ENCODE measurements around the gene A4GALT. TPM values are rescaled to one million over a fixed set of nuclear protein-coding genes. Genes with fewer than 3 reads are reported as not detected.

A4GALT gene
- total and polyA plus RNA-seq, 2 of the 13 experiments (the other 11 are each of a cell fraction or from before 2014, with no cell fraction given): 0.09 to 1.1 TPM

DNA sequence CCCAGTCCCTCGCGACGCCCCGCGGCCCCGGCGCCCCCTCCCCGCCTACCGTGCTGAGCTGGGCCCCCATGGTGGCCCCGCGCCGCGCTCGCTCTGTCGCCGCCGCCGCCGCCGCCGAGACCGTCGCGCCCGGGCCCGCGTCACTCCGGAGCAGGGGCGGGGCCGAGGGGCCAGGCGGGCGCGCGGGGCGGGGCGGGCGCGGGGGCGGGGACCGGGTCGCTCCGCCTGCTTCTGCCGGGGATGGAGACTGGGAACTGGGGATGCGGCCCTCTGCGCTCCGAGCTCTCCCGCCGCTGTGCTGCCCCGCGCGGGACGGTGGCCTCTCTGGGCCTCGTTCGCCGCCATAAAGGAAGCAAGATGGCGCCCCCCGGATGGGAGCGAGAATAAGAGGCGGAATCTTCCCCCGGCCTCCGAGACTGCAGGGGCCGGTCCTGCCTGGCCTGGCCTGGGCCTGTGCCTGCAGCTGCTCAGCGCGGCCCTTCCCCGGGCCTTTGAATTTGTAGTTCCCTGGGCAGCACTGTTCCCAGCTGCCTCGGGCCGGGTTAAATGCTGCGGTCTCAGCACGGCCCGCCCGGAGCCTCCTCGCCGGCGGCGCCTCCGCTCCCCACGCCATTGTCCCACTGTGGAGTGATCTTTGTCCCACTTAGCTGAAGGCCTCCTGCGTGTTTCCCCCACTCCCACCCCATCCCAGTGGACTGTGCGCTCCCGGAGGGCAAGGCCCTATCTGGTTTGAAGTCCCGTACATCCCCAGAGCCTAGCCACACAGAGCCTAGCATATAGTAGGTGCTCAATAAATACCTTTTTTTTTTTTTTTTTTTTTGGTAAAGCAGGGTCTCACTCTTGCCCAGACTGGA is 71.2 kb downstream of the A4GALT start, which contains the start of gene CYB5R3 (continued):
- peak; percentile 41; the same call in 1 of the 2 replicates for TF ChIP-seq HOXA3 (CRISPR knock-in tag; IDR thresholded peaks at IDR 0.05)
- no peak for TF ChIP-seq ZNF101 (CRISPR knock-in tag; IDR thresholded peaks at IDR 0.05; ENCODE audit: borderline replicate concordance, low read depth)
- TF ChIP-seq YEATS4 (CRISPR knock-in tag; IDR thresholded peaks at IDR 0.05; ENCODE audit: borderline replicate concordance): peak; percentile 31; the same call in 1 of the 2 replicates
- TF ChIP-seq ZNF572 (CRISPR knock-in tag; IDR thresholded peaks at IDR 0.05): 0 out of 2 replicates have a peak, but pooled peaks have one; percentile 53
- no peak; the same call in 1 of the 2 replicates for TF ChIP-seq SP4 (CRISPR knock-in tag; IDR thresholded peaks at IDR 0.05)
- TF ChIP-seq KAT8 (CRISPR knock-in tag; IDR thresholded peaks at IDR 0.05): peak; percentile 35; the same call in 1 of the 2 replicates
- no peak for TF ChIP-seq GATAD2A (CRISPR knock-in tag; IDR thresholded peaks at IDR 0.05)
- no peak for TF ChIP-seq ZNF792 (CRISPR knock-in tag; IDR thresholded peaks at IDR 0.05)
- 0 out of 2 replicates have a peak, but pooled peaks have one; percentile 28 for TF ChIP-seq REPIN1 (CRISPR knock-in tag; IDR thresholded peaks at IDR 0.05; ENCODE audit: borderline replicate concordance, low read depth)
- no peak for TF ChIP-seq NFKBIZ (CRISPR knock-in tag; IDR thresholded peaks at IDR 0.05)
- no peak for TF ChIP-seq NR2F6 (IDR thresholded peaks at IDR 0.05)
- 0 out of 2 replicates have a peak, but pooled peaks have one; percentile 16 for TF ChIP-seq NR2F6 (CRISPR knock-in tag; IDR thresholded peaks at IDR 0.05)
- TF ChIP-seq ZSCAN31 (CRISPR knock-in tag; IDR thresholded peaks at IDR 0.05; ENCODE audit: low read depth): 0 out of 2 replicates have a peak, but pooled peaks have one; percentile 5
- TF ChIP-seq PPARG (CRISPR knock-in tag; conservative IDR thresholded peaks at IDR 0.05): 0 out of 2 replicates have a peak, but pooled peaks have one; percentile 9
- TF ChIP-seq PHF8 (CRISPR knock-in tag; IDR thresholded peaks at IDR 0.05): peak; percentile 76
- peak in 1 of 2 experiments; percentile 47; a peak in 1 of 4 replicates for TF ChIP-seq POLR2A (IDR thresholded peaks at IDR 0.05; ENCODE audit: insufficient read depth in 1 of 2, low read depth in 2 of 2, low read length in 2 of 2)
- no peak for TF ChIP-seq ZNF282 (IDR thresholded peaks at IDR 0.05; ENCODE audit: partially characterized antibody)
- 0 out of 2 replicates have a peak, but pooled peaks have one; percentile 56 for TF ChIP-seq AHR (CRISPR knock-in tag; IDR thresholded peaks at IDR 0.05)
- TF ChIP-seq ZNF501 (CRISPR knock-in tag; IDR thresholded peaks at IDR 0.05): peak; percentile 63
- peak; percentile 66; the same call in 1 of the 2 replicates for TF ChIP-seq RCOR2 (CRISPR knock-in tag; IDR thresholded peaks at IDR 0.05)
- TF ChIP-seq ZNF7 (CRISPR knock-in tag; IDR thresholded peaks at IDR 0.05): no peak
- no peak for TF ChIP-seq ELF3 (CRISPR knock-in tag; IDR thresholded peaks at IDR 0.05)
- TF ChIP-seq ZFY (CRISPR knock-in tag; IDR thresholded peaks at IDR 0.05): peak; percentile 83
- peak; percentile 44 for TF ChIP-seq KDM1A (CRISPR knock-in tag; IDR thresholded peaks at IDR 0.05)
- TF ChIP-seq ZNF883 (CRISPR knock-in tag; IDR thresholded peaks at IDR 0.05; ENCODE audit: not compliant biosample characterization): peak; percentile 26
- TF ChIP-seq, protein P1, sequence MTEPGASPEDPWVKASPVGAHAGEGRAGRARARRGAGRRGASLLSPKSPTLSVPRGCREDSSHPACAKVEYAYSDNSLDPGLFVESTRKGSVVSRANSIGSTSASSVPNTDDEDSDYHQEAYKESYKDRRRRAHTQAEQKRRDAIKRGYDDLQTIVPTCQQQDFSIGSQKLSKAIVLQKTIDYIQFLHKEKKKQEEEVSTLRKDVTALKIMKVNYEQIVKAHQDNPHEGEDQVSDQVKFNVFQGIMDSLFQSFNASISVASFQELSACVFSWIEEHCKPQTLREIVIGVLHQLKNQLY (CRISPR knock-in tag; IDR thresholded peaks at IDR 0.05): no peak
- peak; percentile 74 for TF ChIP-seq ZFX (CRISPR knock-in tag; IDR thresholded peaks at IDR 0.05; ENCODE audit: low read depth)
- TF ChIP-seq, protein P2, sequence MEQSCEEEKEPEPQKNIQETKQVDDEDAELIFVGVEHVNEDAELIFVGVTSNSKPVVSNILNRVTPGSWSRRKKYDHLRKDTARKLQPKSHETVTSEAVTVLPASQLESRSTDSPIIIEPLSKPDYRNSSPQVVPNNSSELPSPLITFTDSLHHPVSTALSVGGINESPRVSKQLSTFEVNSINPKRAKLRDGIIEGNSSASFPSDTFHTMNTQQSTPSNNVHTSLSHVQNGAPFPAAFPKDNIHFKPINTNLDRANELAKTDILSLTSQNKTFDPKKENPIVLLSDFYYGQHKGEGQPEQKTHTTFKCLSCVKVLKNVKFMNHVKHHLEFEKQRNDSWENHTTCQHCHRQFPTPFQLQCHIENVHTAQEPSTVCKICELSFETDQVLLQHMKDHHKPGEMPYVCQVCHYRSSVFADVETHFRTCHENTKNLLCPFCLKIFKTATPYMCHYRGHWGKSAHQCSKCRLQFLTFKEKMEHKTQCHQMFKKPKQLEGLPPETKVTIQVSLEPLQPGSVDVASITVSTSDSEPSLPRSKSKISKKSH (CRISPR knock-in tag; IDR thresholded peaks at IDR 0.05; ENCODE audit: borderline replicate concordance): no peak
- no peak for TF ChIP-seq ZSCAN12 (CRISPR knock-in tag; IDR thresholded peaks at IDR 0.05)
- 0 out of 2 replicates have a peak, but pooled peaks have one; percentile 39 for TF ChIP-seq BRD4 (CRISPR knock-in tag; IDR thresholded peaks at IDR 0.05)
- peak; percentile 60 for TF ChIP-seq ZBTB38 (CRISPR knock-in tag; IDR thresholded peaks at IDR 0.05)
- TF ChIP-seq NFE2L2 (IDR thresholded peaks at IDR 0.05; ENCODE audit: low read length): no peak
- 0 out of 2 replicates have a peak, but pooled peaks have one; percentile 33 for TF ChIP-seq ZNF264 (CRISPR knock-in tag; IDR thresholded peaks at IDR 0.05)

All from HepG2 (cell line).